ENCODE measurements around the gene SAXO1.

- TF ChIP-seq CTCF (IDR thresholded peaks at IDR 0.05 in 2 of 3, conservative IDR thresholded peaks at IDR 0.05 in 1 of 3; ENCODE audit: borderline replicate concordance in 1 of 3, insufficient read depth in 1 of 3, low read depth in 2 of 3, low read length in 2 of 3) = no peak
- no peak for TF ChIP-seq POLR2A (IDR thresholded peaks at IDR 0.05; ENCODE audit: borderline replicate concordance, extremely low read depth, insufficient read depth, insufficient read length)
- TF ChIP-seq REST (IDR thresholded peaks at IDR 0.05; ENCODE audit: low read depth) = no peak
- TF ChIP-seq RAD21 (IDR thresholded peaks at IDR 0.05; ENCODE audit: low read depth) = no peak
- no peak for TF ChIP-seq SIN3A (IDR thresholded peaks at IDR 0.05; ENCODE audit: low read depth)
These were observed 90.2 kb downstream of the SAXO1 start for GRCh38 chr9:18942801-18943200.

Measured in HCT116 (cell line).